Upper lobe of right lung (tissue), 1 donor: ENCODE measurements around the gene ARHGAP19. TPM values are rescaled to one million over a fixed set of nuclear protein-coding genes. Genes with fewer than 3 reads are reported as not detected.
"Not testable (repeated sequence)": the region's sequence is repeated elsewhere in the genome, so short reads cannot be mapped to it uniquely, and the experiment has no call there.

ENCODE experiments used
- ATAC-seq: fragments of 200-7000 bp; cut with Tn5 transposase; one replicate; pipeline ENCODE4 v1.9.1; 2020; ENCODE audit warnings: mild to moderate bottlenecking, moderate library complexity
- DNase-seq: peaks from one replicate; pipeline ENCODE4 v3.0.0-alpha.2; 2020
- H3K27ac ChIP-seq: fragments of 200-600 bp; one replicate; pipeline ENCODE4 v1.8.0; 2022
- H3K27me3 ChIP-seq: fragments of 200-600 bp; one replicate; pipeline ENCODE4 v1.8.0; 2022; ENCODE audit warnings: mild to moderate bottlenecking
- H3K36me3 ChIP-seq: fragments of 200-600 bp; one replicate; pipeline ENCODE4 v1.8.0; 2022
- H3K4me1 ChIP-seq: fragments of 200-600 bp; one replicate; pipeline ENCODE4 v1.8.0; 2022
- H3K4me3 ChIP-seq: fragments of 200-600 bp; one replicate; pipeline ENCODE4 v1.8.0; 2022; ENCODE audit warnings: mild to moderate bottlenecking
- H3K9me3 ChIP-seq: fragments of 200-600 bp; one replicate; pipeline ENCODE4 v1.8.0; 2022
- CTCF ChIP-seq: fragments of 200-600 bp; IDR thresholded peaks from one replicate; pipeline ENCODE4 v1.8.0; 2022; ENCODE audit warnings: antibody characterized with exemption
- intact Hi-C: fragments of 100-400 bp; cut with DNase I; formaldehyde crosslinking; loops from one replicate; pipeline ENCODE4 v1.11.0; 2022
- total RNA-seq: library from RNA; stranded (reverse); fragmentation: NEBNext Ultra II Directional; extraction: Animal tissue kit (Norgen Biotek cat#: 25700); gene quantifications from one replicate; pipeline ENCODE4 v1.2.1, GENCODE V29; 2021
- donor health status: DM: no; HTN: yes; CAD: no; lungs with severe emphysema.

Gene ARHGAP19
- total RNA-seq, 1 donor from 2014 or later, result 14.0 TPM

- intact Hi-C loops, result no loop called here
- TF ChIP-seq CTCF, result no peak
- DNase-seq (no peak), ATAC-seq (peak; percentile 66)
- H3K27ac ChIP-seq, result no peak overlapping the region
- no peaks in the 10 kb centered on the region for H3K36me3 ChIP-seq
- H3K9me3 ChIP-seq, result no peaks in the 10 kb centered on the region
- no peaks in the 10 kb centered on the region for H3K27me3 ChIP-seq
- H3K4me1 ChIP-seq, result no peaks in the 10 kb centered on the region
- H3K4me3 ChIP-seq, result no peak overlapping the region
Measured at GRCh38 chr10:97297556-97298222, 5.3 kb upstream of the ARHGAP19 start.

DNA sequence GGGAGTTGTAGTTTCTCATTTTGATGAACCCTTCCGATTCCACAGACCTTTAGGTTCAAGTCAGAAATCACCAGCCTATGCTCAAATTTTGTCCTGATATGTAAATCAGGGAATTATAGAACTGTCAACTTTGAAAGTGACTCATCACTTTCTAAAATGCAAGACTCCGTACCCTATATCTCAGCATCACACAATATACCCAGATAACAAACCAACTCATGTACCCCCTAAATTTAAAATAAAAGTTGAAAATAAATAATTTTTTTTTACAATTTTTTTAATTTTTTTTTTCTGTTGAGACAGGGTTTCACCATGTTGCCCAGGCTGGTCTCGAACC, 393 bp upstream of the ARHGAP19 start:
- intact Hi-C loops, result no loop called here
- no peak overlapping the region for H3K4me3 ChIP-seq
- no peak for ATAC-seq

GRCh38 chr10:97291357-97292096, 910 bp downstream of the ARHGAP19 start:
- peaks cover 5% of the 10 kb centered on the region for H3K36me3 ChIP-seq
- intact Hi-C loops, result no loop called here
- ATAC-seq, result no peak
- peak overlapping the region; percentile 89 for H3K4me3 ChIP-seq
- H3K27ac ChIP-seq, result peak overlapping the region; percentile 98
- TF ChIP-seq CTCF, result no peak
- no peaks in the 10 kb centered on the region for H3K9me3 ChIP-seq
- H3K4me1 ChIP-seq, result peaks cover 6% of the 10 kb centered on the region
- no peak for DNase-seq
- H3K27me3 ChIP-seq, result no peaks in the 10 kb centered on the region

More for the DNA sequence above, 393 bp upstream of the ARHGAP19 start:
- Histone ChIP-seq H3K4me1 (peaks cover 6% of the 10 kb centered on the region), H3K27me3 (no peaks in the 10 kb centered on the region), H3K9me3 (no peaks in the 10 kb centered on the region), H3K36me3 (no peaks in the 10 kb centered on the region), H3K27ac (no peak overlapping the region)
- no peak for TF ChIP-seq CTCF
- DNase-seq, result no peak

GRCh38 chr10:97290576-97291356, 1.7 kb downstream of the ARHGAP19 start:
- H3K9me3 ChIP-seq, H3K36me3 ChIP-seq, intact Hi-C loops, H3K4me1 ChIP-seq, ATAC-seq, H3K27me3 ChIP-seq, DNase-seq: not testable (repeated sequence)
- H3K27ac ChIP-seq, result peak overlapping the region; percentile 98
- H3K4me3 ChIP-seq, result peak overlapping the region; percentile 89

DNA sequence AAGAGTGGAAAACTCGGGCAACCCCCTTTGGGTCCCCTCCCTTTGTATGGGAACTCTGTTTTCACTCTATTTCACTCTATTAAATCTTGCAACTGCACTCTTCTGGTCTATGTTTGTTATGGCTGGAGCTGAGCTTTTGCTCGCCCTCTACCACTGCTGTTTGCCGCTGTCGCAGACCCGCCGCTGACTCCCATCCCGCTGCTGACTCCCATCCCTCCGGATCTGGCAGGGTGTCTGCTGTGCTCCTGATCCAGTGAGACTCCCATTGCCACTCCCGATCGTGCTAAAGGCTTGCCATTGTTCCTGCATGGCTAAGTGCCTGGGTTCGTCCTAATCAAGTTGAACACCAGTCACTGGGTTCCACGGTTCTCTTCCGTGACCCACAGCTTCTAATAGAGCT, 2.4 kb downstream of the ARHGAP19 start:
- intact Hi-C loops, H3K27ac ChIP-seq, DNase-seq, ATAC-seq, H3K4me3 ChIP-seq, H3K4me1 ChIP-seq, H3K27me3 ChIP-seq, H3K9me3 ChIP-seq, H3K36me3 ChIP-seq: not testable (repeated sequence)

DNA sequence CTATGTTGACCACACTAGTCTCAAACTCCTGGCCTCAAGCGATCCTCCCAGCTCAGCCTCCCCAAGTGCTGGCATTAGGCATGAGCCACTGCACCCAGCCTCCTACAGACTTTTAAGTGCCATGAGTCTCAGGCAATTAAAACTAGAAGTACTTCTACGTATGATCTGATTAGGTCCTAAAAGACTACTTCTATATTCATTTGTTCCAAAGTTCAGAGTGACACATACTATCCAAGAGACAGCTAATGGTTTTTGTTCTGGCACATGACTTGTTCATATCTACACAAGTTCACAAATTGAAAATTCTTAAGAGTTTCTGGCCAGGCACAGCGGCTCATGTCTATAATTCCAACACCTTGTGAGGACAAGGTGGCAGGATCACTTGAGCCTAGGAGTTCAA, 11.7 kb downstream of the ARHGAP19 start:
- peaks cover 15% of the 10 kb centered on the region for H3K4me1 ChIP-seq
- H3K36me3 ChIP-seq, result no peaks in the 10 kb centered on the region
- intact Hi-C loops, result no loop called here
- no peak overlapping the region for H3K27ac ChIP-seq
- no peak for ATAC-seq
- no peak for DNase-seq
- no peak for TF ChIP-seq CTCF
- no peaks in the 10 kb centered on the region for H3K9me3 ChIP-seq
- H3K4me3 ChIP-seq, result no peak overlapping the region
- H3K27me3 ChIP-seq, result no peaks in the 10 kb centered on the region
